OCI-LY3 (cell line): Measurements from ENCODE around the gene PTPN20.
"Not testable (repeated sequence)": the region's sequence is repeated elsewhere in the genome, so short reads cannot be mapped to it uniquely, and the experiment has no call there.

Experiments
- CTCF ChIP-seq: fragments of 200-600, 300-600 bp; sonication (generic); IDR thresholded peaks from 2 replicates; pipeline ENCODE4 v1.5.1; 2014; ENCODE audit warnings: antibody characterized with exemption, low read length, low read depth
- EZH2phosphoT487 ChIP-seq: fragments of 200-600 bp; shearing (Covaris generic); IDR thresholded peaks from 2 replicates; pipeline ENCODE4 v1.6.1; 2018; ENCODE audit warnings: antibody characterized with exemption, mixed run types, low read depth

- not testable (repeated sequence) for TF ChIP-seq CTCF, EZH2phosphoT487
These were observed 14.2 kb upstream of the PTPN20 start for GRCh38 chr10:46896762-46897692.
